ENCODE measurements around the gene ELMO1. TPM values are rescaled to one million over a fixed set of nuclear protein-coding genes. Genes with fewer than 3 reads are reported as not detected.

The ELMO1 gene
- total RNA-seq, 1 experiment from 2014 or later: 1.1 TPM

- TF ChIP-seq SP1 (IDR thresholded peaks at IDR 0.05; ENCODE audit: low read depth): no peak
- no peak for TF ChIP-seq CEBPB (IDR thresholded peaks at IDR 0.05; ENCODE audit: low read depth)
- no peak for TF ChIP-seq POLR2A (IDR thresholded peaks at IDR 0.05; ENCODE audit: borderline replicate concordance, extremely low read depth, insufficient read depth, insufficient read length)
- no peak for TF ChIP-seq ZNF274 (IDR thresholded peaks at IDR 0.05; ENCODE audit: low read depth, low read length)
- no peak overlapping the region for H3K4me2 ChIP-seq (ENCODE audit: low read length)
- no peaks in the 10 kb centered on the region for H3K9me3 ChIP-seq (ENCODE audit: control insufficient read depth in 1 of 2, insufficient read depth in 1 of 2, low read depth in 1 of 2, low read length in 2 of 2)
- POLR2A ChIA-PET: no interaction called here
- no peaks in the 10 kb centered on the region for H3K4me1 ChIP-seq (ENCODE audit: control insufficient read depth in 1 of 2, insufficient read depth in 2 of 2, low read length in 2 of 2)
- H3K36me3 ChIP-seq (ENCODE audit: control insufficient read depth in 1 of 2, insufficient read depth in 2 of 2, low read length in 2 of 2): no peaks in the 10 kb centered on the region
- H4K20me1 ChIP-seq (ENCODE audit: insufficient read depth): no peaks in the 10 kb centered on the region
- H2AFZ ChIP-seq (ENCODE audit: low read depth, low read length, poor library complexity, severe bottlenecking): no peak overlapping the region
- ATAC-seq: no peak
- no peaks in the 10 kb centered on the region for H3K79me2 ChIP-seq (ENCODE audit: insufficient read depth, low read length)
- H3K9ac ChIP-seq (ENCODE audit: low read length): no peak overlapping the region
- RAD21 ChIA-PET (ENCODE audit: low non-redundant PET in 1 of 2, low total read pairs in 2 of 2, uncharacterized antibody in 2 of 2, unreplicated experiment in 2 of 2): no interaction called here
- no peaks in the 10 kb centered on the region for H3K9me2 ChIP-seq (ENCODE audit: insufficient read depth)
- no peak for DNase-seq (ENCODE audit: low read depth, low spot score)
- intact Hi-C loops (cut with micrococcal nuclease): no loop called here
- no peaks in the 10 kb centered on the region; the same call in none of the 2 replicates for H3K27me3 ChIP-seq (ENCODE audit: insufficient read depth, low read length)
- CTCF ChIA-PET: no interaction called here
- no peak overlapping the region for H3K27ac ChIP-seq (ENCODE audit: low read depth, low read length)
- no TSS peak for BruUV-seq (replicated peaks)
- H3K4me3 ChIP-seq (replicated peaks in 1 of 2; ENCODE audit: low read depth in 1 of 2, low read length in 2 of 2): no peak overlapping the region
Measured at GRCh38 chr7:37441386-37441760, 7.3 kb downstream of the ELMO1 start.

- no peaks in the 10 kb centered on the region for H3K9me3 ChIP-seq (ENCODE audit: control insufficient read depth in 1 of 2, insufficient read depth in 1 of 2, low read depth in 1 of 2, low read length in 2 of 2)
- no peaks in the 10 kb centered on the region for H3K9me2 ChIP-seq (ENCODE audit: insufficient read depth)
- ChIA-PET CTCF (no interaction called here), POLR2A (no interaction called here), RAD21 (ENCODE audit: low non-redundant PET in 1 of 2, low total read pairs in 2 of 2, uncharacterized antibody in 2 of 2, unreplicated experiment in 2 of 2) (no interaction called here)
- TF ChIP-seq TCF7L2 (IDR thresholded peaks at IDR 0.05; ENCODE audit: borderline replicate concordance, extremely low read depth, insufficient read depth, insufficient read length) (no peak), SP1 (IDR thresholded peaks at IDR 0.05; ENCODE audit: low read depth) (no peak), ELF1 (IDR thresholded peaks at IDR 0.05; ENCODE audit: borderline replicate concordance, low read depth) (no peak), EGR1 (IDR thresholded peaks at IDR 0.05; ENCODE audit: low read depth) (no peak), JUND (IDR thresholded peaks at IDR 0.05) (no peak), CEBPB (IDR thresholded peaks at IDR 0.05; ENCODE audit: low read depth) (no peak), CBX3 (IDR thresholded peaks at IDR 0.05; ENCODE audit: low read depth) (no peak), RAD21 (IDR thresholded peaks at IDR 0.05; ENCODE audit: low read depth) (no peak)
- TF ChIP-seq, protein P1, sequence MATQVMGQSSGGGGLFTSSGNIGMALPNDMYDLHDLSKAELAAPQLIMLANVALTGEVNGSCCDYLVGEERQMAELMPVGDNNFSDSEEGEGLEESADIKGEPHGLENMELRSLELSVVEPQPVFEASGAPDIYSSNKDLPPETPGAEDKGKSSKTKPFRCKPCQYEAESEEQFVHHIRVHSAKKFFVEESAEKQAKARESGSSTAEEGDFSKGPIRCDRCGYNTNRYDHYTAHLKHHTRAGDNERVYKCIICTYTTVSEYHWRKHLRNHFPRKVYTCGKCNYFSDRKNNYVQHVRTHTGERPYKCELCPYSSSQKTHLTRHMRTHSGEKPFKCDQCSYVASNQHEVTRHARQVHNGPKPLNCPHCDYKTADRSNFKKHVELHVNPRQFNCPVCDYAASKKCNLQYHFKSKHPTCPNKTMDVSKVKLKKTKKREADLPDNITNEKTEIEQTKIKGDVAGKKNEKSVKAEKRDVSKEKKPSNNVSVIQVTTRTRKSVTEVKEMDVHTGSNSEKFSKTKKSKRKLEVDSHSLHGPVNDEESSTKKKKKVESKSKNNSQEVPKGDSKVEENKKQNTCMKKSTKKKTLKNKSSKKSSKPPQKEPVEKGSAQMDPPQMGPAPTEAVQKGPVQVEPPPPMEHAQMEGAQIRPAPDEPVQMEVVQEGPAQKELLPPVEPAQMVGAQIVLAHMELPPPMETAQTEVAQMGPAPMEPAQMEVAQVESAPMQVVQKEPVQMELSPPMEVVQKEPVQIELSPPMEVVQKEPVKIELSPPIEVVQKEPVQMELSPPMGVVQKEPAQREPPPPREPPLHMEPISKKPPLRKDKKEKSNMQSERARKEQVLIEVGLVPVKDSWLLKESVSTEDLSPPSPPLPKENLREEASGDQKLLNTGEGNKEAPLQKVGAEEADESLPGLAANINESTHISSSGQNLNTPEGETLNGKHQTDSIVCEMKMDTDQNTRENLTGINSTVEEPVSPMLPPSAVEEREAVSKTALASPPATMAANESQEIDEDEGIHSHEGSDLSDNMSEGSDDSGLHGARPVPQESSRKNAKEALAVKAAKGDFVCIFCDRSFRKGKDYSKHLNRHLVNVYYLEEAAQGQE (IDR thresholded peaks at IDR 0.05; ENCODE audit: low read depth): no peak
- no peak for ATAC-seq
- no peaks in the 10 kb centered on the region for H3K4me1 ChIP-seq (ENCODE audit: control insufficient read depth in 1 of 2, insufficient read depth in 2 of 2, low read length in 2 of 2)
- H3K36me3 ChIP-seq (ENCODE audit: control insufficient read depth in 1 of 2, insufficient read depth in 2 of 2, low read length in 2 of 2): no peaks in the 10 kb centered on the region
- intact Hi-C loops (cut with micrococcal nuclease): no loop called here
- no peak overlapping the region for H3K27ac ChIP-seq (ENCODE audit: low read depth, low read length)
- H3K4me3 ChIP-seq (replicated peaks in 1 of 2; ENCODE audit: low read depth in 1 of 2, low read length in 2 of 2): no peak overlapping the region
- no peak overlapping the region for H3K4me2 ChIP-seq (ENCODE audit: low read length)
- DNase-seq (ENCODE audit: low read depth, low spot score): no peak
- no TSS peak for BruUV-seq (replicated peaks)
- no peaks in the 10 kb centered on the region for H3K79me2 ChIP-seq (ENCODE audit: insufficient read depth, low read length)
- H3K9ac ChIP-seq (ENCODE audit: low read length): no peak overlapping the region
- H3K27me3 ChIP-seq (ENCODE audit: insufficient read depth, low read length): no peaks in the 10 kb centered on the region; the same call in none of the 2 replicates
- H4K20me1 ChIP-seq (ENCODE audit: insufficient read depth): no peaks in the 10 kb centered on the region
- no peak overlapping the region for H2AFZ ChIP-seq (ENCODE audit: low read depth, low read length, poor library complexity, severe bottlenecking)
Measured at GRCh38 chr7:37440738-37441385, 7.8 kb downstream of the ELMO1 start.
